Measurements from ENCODE around the gene PRKCQ.

DNA sequence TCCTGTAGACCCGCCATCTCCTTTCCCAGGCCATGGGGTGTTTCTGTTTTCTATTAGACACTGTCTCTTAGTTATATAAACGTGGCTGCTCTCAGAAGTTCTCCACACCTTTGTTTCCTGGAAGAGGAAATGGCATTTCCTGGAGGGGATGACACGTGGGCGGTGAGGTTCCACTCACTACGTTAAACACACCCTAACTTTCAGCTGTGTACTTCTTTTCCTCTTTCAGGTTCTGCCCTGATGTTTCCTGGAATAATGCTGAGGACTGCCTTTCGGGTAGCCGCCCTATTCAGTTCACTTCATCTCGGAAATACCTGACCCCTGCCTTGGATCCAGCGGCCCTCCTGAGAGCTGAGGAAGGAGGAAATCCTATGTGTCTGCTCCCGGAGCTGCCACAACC is 3.4 kb upstream of the PRKCQ start:
- TF ChIP-seq, protein P1, sequence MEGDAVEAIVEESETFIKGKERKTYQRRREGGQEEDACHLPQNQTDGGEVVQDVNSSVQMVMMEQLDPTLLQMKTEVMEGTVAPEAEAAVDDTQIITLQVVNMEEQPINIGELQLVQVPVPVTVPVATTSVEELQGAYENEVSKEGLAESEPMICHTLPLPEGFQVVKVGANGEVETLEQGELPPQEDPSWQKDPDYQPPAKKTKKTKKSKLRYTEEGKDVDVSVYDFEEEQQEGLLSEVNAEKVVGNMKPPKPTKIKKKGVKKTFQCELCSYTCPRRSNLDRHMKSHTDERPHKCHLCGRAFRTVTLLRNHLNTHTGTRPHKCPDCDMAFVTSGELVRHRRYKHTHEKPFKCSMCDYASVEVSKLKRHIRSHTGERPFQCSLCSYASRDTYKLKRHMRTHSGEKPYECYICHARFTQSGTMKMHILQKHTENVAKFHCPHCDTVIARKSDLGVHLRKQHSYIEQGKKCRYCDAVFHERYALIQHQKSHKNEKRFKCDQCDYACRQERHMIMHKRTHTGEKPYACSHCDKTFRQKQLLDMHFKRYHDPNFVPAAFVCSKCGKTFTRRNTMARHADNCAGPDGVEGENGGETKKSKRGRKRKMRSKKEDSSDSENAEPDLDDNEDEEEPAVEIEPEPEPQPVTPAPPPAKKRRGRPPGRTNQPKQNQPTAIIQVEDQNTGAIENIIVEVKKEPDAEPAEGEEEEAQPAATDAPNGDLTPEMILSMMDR (conservative IDR thresholded peaks at IDR 0.05) = no peak
- no peak for TF ChIP-seq EZH2 (IDR thresholded peaks at IDR 0.05; ENCODE audit: low read depth)
